Measurements from ENCODE around the gene GMPS. TPM values are rescaled to one million over a fixed set of nuclear protein-coding genes. Genes with fewer than 3 reads are reported as not detected.

GMPS gene
- total and polyA plus RNA-seq, 9 of the 15 experiments (the other 6 are each of a cell fraction or from before 2014, with no cell fraction given): 73.7 to 282 (median 156) TPM

DNA sequence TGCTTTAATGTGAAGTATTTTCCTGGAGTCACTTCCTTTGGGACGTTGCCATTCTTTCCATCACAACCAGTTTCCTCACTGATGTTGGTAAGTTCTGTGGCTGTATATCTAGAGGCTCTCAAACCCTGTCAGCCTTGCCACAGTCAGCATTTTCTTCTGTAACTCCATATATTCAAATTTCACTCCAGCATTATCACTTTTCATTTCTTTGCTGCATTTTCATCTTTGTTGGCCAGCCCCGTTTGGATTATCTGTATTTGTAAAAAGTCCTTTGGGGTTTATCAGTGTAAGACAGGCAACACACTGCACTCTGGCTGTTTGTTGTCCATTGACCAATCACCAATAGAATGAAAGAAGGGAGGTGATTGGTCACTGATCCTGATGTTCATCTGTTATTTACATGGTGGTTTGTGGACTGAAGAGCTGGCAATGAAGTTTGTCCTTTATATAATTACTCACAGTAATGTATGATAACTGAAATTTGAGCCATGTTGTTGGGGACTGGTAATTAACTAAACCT is 20.3 kb downstream of the GMPS start (continued):
- TF ChIP-seq, protein P1, sequence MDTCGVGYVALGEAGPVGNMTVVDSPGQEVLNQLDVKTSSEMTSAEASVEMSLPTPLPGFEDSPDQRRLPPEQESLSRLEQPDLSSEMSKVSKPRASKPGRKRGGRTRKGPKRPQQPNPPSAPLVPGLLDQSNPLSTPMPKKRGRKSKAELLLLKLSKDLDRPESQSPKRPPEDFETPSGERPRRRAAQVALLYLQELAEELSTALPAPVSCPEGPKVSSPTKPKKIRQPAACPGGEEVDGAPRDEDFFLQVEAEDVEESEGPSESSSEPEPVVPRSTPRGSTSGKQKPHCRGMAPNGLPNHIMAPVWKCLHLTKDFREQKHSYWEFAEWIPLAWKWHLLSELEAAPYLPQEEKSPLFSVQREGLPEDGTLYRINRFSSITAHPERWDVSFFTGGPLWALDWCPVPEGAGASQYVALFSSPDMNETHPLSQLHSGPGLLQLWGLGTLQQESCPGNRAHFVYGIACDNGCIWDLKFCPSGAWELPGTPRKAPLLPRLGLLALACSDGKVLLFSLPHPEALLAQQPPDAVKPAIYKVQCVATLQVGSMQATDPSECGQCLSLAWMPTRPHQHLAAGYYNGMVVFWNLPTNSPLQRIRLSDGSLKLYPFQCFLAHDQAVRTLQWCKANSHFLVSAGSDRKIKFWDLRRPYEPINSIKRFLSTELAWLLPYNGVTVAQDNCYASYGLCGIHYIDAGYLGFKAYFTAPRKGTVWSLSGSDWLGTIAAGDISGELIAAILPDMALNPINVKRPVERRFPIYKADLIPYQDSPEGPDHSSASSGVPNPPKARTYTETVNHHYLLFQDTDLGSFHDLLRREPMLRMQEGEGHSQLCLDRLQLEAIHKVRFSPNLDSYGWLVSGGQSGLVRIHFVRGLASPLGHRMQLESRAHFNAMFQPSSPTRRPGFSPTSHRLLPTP (IDR thresholded peaks at IDR 0.05; ENCODE audit: borderline replicate concordance, extremely low read depth, insufficient read length): no peak
- TF ChIP-seq SREBF2 (CRISPR knock-in tag; IDR thresholded peaks at IDR 0.05) (no peak), ZNF584 (CRISPR knock-in tag; IDR thresholded peaks at IDR 0.05; ENCODE audit: low read depth) (no peak), ZKSCAN1 (IDR thresholded peaks at IDR 0.05; ENCODE audit: low read depth, low read length) (no peak), ATF3 (IDR thresholded peaks at IDR 0.05) (0 out of 2 replicates have a peak, but pooled peaks have one; percentile 10), ATF3 (CRISPR knock-in tag; conservative IDR thresholded peaks at IDR 0.05) (no peak), BRD4 (IDR thresholded peaks at IDR 0.05) (no peak), FOS (IDR thresholded peaks at IDR 0.05; ENCODE audit: extremely low read depth, insufficient read length) (peak; percentile 63), ZNF347 (CRISPR knock-in tag; IDR thresholded peaks at IDR 0.05; ENCODE audit: low read depth) (no peak), ZNF395 (CRISPR knock-in tag; IDR thresholded peaks at IDR 0.05) (no peak), ARID2 (IDR thresholded peaks at IDR 0.05) (no peak), CBX5 (IDR thresholded peaks at IDR 0.05; ENCODE audit: borderline replicate concordance, low read depth) (no peak)
- TF ChIP-seq, protein P2, sequence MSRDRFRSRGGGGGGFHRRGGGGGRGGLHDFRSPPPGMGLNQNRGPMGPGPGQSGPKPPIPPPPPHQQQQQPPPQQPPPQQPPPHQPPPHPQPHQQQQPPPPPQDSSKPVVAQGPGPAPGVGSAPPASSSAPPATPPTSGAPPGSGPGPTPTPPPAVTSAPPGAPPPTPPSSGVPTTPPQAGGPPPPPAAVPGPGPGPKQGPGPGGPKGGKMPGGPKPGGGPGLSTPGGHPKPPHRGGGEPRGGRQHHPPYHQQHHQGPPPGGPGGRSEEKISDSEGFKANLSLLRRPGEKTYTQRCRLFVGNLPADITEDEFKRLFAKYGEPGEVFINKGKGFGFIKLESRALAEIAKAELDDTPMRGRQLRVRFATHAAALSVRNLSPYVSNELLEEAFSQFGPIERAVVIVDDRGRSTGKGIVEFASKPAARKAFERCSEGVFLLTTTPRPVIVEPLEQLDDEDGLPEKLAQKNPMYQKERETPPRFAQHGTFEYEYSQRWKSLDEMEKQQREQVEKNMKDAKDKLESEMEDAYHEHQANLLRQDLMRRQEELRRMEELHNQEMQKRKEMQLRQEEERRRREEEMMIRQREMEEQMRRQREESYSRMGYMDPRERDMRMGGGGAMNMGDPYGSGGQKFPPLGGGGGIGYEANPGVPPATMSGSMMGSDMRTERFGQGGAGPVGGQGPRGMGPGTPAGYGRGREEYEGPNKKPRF (IDR thresholded peaks at IDR 0.05; ENCODE audit: low read depth, low read length): no peak
- TF ChIP-seq, protein P3, sequence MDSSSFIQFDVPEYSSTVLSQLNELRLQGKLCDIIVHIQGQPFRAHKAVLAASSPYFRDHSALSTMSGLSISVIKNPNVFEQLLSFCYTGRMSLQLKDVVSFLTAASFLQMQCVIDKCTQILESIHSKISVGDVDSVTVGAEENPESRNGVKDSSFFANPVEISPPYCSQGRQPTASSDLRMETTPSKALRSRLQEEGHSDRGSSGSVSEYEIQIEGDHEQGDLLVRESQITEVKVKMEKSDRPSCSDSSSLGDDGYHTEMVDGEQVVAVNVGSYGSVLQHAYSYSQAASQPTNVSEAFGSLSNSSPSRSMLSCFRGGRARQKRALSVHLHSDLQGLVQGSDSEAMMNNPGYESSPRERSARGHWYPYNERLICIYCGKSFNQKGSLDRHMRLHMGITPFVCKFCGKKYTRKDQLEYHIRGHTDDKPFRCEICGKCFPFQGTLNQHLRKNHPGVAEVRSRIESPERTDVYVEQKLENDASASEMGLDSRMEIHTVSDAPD (CRISPR knock-in tag; IDR thresholded peaks at IDR 0.05): no peak
- TF ChIP-seq, protein P4, sequence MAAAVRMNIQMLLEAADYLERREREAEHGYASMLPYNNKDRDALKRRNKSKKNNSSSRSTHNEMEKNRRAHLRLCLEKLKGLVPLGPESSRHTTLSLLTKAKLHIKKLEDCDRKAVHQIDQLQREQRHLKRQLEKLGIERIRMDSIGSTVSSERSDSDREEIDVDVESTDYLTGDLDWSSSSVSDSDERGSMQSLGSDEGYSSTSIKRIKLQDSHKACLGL (CRISPR knock-in tag; IDR thresholded peaks at IDR 0.05; ENCODE audit: borderline replicate concordance, poor library complexity, severe bottlenecking): no peak
- TF ChIP-seq, protein P5, sequence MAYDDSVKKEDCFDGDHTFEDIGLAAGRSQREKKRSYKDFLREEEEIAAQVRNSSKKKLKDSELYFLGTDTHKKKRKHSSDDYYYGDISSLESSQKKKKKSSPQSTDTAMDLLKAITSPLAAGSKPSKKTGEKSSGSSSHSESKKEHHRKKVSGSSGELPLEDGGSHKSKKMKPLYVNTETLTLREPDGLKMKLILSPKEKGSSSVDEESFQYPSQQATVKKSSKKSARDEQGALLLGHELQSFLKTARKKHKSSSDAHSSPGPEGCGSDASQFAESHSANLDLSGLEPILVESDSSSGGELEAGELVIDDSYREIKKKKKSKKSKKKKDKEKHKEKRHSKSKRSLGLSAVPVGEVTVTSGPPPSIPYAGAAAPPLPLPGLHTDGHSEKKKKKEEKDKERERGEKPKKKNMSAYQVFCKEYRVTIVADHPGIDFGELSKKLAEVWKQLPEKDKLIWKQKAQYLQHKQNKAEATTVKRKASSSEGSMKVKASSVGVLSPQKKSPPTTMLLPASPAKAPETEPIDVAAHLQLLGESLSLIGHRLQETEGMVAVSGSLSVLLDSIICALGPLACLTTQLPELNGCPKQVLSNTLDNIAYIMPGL (CRISPR knock-in tag; IDR thresholded peaks at IDR 0.05): no peak

Measured in K562 (cell line).